NCI-H2107 treated with DMSO at 0.1 percent for 48 hours (cell line): ENCODE results near the gene RFNG.

Experiments
- DNase-seq: peaks from one replicate; lab custom pipeline; 2025; ENCODE audit not compliant: unreplicated experiment; lab: John Stamatoyannopoulos, UW

RFNG gene

DNA sequence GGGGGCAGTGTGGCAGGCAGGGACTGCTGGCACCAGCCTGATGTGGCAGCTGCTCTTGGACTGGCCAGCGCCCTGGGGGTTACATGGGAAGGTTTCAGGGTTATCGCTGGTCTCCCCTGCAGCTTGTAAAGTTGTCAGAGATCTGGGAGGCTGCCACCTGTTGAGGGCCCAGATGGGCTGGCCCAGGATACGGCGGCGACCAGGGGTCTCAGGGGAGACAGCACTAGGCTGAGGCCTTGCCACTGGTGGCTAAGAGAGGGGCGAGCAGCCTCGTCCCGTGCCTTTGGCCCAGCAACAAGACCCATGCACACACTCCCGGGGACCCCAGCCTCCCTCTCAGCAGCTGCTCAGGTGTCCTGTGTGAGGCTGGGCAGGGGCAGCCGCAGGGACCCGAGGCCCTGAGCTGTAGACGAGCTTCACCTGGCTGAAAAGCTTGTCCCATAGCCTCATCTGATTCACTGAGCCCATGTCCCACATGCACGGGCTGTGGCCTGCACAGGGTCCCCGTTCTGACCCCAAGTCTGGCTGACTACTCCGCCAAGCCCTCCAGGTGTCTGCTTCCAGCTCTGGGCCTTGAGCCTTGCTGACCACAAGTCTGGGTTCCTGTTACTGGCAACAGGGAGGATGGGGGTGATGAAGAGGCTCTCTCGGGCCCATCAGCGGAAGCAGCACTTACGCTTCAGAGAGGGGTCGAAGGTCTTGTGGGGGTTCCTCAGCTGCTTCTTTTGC, 7.8 kb upstream of the RFNG start:
- DNase-seq, result no peak

DNA sequence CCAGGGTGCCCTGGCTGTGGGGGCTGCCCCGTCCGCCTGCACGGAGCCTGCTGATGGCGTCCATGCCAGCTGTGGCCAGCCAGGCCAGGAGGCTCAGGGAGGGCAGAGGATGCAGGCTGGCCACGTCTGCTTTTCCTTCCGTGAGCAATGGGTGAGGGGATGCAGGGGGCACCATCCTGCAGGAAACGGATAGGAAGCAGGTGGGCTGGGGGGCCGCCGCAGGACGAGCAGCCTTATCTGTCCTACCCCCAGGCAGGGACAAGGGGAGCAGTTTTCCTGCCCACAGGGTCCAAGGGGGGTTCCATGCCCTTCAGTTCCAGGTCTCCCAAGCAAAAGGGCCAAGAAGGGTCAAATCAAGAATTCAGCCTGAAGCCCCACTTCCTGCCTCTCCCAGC, 7.2 kb upstream of the RFNG start:
- no peak for DNase-seq

- no peak for DNase-seq
These were observed 6.7 kb upstream of the RFNG start for GRCh38 chr17:82058230-82058854.

DNA sequence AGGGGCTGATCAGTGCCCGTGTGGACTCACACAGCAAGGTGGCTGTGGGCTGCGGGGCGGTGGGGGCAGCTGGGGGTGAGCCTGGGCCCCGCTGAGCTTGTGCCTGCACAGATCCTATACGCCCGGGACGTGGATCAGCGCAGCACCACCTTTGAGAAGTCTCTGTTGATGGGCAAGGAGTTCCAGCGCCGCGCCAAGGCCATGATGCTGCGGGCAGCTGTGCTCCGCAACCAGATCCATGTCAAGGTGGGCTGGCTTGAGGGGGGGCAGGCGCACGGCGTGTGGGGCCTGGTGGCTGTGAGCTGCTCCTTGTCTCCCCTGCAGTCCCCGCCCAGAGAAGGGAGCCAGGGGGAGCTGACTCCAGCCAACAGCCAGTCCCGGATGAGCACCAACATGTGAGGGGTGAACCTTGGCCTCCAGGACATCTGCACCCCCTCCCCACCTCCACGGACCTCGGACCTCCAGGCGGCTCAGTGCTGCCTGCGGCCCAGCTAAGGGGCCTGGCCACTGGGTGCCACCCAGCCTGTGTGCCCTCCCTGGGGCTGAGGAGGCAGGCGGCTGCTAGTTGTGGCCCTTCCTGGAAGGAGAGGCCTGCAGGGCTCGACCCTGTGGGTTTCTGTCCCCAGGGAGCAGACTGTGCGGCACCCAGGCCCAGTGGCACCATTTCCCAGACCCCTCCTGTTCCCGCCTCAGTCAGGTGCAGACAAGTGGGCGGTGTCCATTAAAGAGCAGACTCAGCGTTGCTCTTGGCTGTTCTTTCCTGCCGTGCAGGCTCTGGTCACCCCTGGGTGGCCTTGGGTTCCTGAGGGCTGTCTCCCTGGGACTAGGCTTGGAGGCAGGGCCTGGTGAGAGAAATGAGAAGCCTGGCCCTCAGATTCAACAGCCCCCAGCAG, 5.4 kb upstream of the RFNG start:
- DNase-seq, result no peak

DNA sequence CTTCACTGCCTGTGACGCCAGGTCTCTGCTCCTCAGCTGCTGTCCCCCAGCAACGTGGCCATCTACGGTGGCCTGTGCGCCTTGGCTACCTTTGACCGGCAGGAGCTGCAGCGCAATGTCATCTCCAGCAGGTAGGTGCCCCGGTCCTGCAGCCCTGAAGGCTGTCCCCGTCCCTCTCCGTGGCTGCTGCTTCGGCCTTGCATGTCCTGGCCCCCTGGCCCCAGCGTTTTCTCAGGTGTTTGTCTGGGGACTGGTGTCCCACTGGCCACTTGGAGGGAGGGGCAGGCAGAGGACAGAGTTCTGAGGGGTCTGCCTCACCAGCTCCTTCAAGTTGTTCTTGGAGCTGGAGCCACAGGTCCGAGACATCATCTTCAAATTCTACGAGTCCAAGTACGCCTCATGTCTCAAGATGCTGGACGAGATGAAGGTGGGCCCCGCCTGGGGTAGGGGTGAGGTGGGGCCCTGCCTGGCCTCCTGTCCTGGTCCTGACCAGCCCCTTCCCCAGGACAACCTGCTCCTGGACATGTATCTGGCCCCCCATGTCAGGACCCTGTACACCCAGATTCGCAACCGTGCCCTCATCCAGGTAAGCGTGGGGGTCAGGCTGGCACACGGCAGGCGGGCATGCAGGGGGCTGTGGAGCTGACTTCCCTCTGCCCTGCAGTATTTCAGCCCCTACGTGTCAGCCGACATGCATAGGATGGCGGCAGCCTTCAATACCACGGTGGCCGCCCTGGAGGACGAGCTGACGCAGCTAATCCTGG, 4.5 kb upstream of the RFNG start:
- DNase-seq, result no peak

- no peak for DNase-seq
These were observed 3.7 kb upstream of the RFNG start for GRCh38 chr17:82055023-82055964.

- no peak for DNase-seq
These were observed 2.9 kb upstream of the RFNG start for GRCh38 chr17:82054351-82055022.

DNA sequence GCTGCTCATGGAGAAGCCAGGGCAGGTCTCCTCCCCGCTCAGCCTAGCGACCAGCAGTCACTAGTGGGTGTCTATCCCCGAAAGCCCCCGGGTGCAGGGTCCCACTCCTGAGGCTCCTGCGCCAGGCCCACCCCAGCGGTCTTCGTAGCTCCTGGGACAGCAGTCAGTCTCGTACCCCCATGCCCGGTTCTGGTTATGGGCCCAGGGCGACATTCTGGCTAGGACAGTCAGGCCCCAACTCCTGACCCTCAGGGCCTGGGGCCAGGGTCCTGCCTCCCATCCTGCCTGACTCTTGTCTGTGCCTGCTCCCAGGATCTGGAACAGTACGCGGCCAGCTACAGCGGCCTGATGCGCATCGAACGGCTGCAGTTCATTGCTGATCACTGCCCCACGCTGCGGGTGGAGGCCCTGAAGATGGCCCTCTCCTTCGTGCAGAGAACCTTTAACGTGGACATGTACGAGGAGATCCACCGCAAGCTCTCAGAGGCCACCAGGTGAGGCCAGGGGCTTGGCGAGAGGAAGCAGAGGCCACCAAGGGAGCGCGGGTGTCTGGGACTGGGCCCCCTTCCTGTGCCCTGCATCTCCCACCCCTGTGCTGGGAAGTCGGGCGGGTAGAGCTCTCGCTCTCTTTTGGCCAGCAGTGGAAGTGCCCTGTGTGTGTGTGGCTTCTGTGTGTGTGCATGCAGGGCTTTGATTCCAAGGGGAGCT, 2.1 kb upstream of the RFNG start:
- DNase-seq, result no peak

GRCh38 chr17:82053130-82053529, 1.5 kb upstream of the RFNG start:
- DNase-seq, result no peak

GRCh38 chr17:82052638-82053059, 1.0 kb upstream of the RFNG start:
- DNase-seq, result no peak

DNA sequence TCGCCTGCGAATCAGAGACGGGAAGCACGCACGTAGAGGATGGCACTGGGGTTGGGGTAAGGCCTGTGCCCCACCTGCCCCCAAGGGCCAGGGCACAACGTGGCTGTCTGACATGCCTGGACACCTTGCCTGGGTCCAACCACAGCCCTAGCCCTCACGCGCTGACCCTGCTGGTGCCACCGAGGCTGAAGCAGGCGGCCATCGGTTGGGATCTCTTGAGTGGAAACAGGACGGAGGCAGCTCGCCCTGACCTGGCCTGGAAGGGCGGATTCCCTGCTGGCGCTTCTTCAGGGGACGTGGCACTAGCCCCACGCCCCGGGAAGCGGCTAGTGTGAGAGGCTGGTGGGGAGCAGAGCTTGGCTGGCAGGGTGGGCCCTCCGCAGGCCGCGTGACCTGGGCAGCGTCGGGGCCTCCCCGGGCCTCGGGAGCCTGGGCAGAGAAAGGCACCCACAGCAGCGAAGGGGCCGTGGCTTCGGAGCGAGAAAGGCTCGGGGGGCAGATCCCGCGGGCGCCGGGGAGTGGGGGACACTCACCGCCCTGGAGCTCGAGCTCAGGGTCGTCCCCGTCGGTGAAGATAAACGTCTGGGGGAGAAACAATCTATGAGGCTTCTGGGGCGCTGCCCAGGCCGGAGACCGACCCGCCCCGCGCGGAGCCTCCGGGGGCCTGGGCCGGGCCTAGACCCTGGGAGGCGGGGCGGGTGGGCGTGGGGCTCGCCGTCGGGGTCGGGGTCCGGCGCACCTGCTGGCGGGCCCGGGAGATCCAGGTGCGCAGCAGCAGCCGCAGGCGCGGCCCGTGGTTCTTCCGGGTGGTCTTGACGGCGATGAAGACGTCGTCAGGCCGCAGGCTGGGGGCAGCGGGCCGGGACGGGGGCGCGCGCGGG, 610 bp downstream of the RFNG start:
- no peak for DNase-seq

DNA sequence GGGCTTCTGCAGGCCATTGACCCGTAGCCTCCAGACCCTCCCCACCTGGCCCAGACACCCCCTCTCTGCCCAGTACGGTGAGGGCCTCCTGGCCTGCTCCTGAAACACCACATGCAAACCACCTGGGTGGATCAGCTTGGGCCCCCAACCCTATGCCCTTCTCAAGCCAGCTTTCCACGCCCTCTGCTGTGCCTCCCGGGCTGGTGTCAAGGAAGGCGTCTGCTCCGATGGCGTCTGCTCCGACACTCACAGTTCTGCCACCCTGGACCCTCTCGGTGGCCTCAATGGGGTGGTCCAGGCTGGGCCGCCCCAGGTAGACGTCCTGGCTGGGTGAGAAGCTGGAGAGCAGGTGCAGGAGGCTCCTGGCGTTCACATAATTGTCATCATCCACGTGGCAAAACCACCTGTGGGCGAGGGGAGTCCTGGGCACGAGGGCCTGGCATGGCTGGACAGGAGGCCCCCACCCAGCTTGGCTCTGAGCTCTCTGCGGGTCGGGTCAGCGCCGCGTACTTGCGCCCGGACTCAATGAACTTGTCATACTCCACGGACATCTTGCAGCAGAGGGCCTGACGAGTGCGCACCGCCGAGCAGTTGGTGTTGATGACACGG, 1.4 kb downstream of the RFNG start:
- DNase-seq, result no peak

GRCh38 chr17:82049521-82049971, 2.1 kb downstream of the RFNG start:
- no peak for DNase-seq

DNA sequence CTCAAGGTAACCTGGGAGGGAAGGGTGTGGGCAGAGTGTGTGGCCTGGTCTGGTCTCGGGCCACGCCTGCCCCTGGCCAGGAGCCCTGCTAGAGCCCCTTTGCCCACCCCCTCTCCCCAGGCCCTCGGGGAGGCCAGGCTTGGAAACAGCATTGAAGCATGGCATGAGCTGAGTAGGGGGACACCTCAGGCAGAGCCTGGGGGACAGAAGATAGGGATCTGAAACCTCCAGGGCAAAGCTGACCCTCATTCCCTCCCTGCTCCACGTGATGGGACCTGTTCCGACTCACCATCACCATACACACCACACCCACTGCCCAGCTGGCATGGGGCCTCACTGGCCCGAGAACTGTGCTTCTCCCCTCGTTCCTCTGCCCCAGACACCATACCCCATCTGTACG, 2.5 kb downstream of the RFNG start:
- no peak for DNase-seq

DNA sequence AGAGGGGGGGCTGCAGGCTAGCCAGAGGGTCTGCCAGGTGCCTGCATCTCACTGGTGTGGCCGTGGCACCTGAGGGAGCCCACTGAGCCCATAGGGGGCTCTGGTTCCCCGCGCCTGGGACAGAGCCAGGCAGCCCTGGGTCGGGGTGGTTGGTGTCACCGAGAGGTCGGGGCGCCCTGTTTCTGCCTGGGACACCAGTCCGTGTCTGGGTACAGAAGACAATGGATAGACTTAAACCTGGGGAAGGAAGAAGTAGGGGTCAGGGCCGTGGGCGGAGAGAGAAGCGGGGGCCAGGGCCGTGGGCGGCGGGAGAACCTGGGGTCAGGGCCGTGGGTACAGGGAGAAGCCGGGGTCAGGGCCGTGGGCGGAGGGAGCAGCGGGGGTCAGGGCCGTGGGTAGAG, 3.0 kb downstream of the RFNG start:
- no peak for DNase-seq

GRCh38 chr17:82047914-82048570, 3.6 kb downstream of the RFNG start:
- no peak for DNase-seq

- no peak for DNase-seq
These were observed 4.2 kb downstream of the RFNG start for GRCh38 chr17:82047379-82047778.
